ENCODE measurements around the gene YAE1.

- TF ChIP-seq, protein P1, sequence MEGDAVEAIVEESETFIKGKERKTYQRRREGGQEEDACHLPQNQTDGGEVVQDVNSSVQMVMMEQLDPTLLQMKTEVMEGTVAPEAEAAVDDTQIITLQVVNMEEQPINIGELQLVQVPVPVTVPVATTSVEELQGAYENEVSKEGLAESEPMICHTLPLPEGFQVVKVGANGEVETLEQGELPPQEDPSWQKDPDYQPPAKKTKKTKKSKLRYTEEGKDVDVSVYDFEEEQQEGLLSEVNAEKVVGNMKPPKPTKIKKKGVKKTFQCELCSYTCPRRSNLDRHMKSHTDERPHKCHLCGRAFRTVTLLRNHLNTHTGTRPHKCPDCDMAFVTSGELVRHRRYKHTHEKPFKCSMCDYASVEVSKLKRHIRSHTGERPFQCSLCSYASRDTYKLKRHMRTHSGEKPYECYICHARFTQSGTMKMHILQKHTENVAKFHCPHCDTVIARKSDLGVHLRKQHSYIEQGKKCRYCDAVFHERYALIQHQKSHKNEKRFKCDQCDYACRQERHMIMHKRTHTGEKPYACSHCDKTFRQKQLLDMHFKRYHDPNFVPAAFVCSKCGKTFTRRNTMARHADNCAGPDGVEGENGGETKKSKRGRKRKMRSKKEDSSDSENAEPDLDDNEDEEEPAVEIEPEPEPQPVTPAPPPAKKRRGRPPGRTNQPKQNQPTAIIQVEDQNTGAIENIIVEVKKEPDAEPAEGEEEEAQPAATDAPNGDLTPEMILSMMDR (conservative IDR thresholded peaks at IDR 0.05), result no peak
- no peak for TF ChIP-seq EZH2 (IDR thresholded peaks at IDR 0.05; ENCODE audit: low read depth)
These were observed 26.4 kb downstream of the YAE1 start for GRCh38 chr7:39592586-39592985.

Measured in PC-9 (cell line).